NCI-H82 treated with DMSO at 0.1 percent for 48 hours (cell line): ENCODE results near the gene TCF7L2.

Experiments used
- DNase-seq: peaks from one replicate; lab custom pipeline; 2025; ENCODE audit not compliant: unreplicated experiment; lab: John Stamatoyannopoulos, UW

The TCF7L2 gene

DNA sequence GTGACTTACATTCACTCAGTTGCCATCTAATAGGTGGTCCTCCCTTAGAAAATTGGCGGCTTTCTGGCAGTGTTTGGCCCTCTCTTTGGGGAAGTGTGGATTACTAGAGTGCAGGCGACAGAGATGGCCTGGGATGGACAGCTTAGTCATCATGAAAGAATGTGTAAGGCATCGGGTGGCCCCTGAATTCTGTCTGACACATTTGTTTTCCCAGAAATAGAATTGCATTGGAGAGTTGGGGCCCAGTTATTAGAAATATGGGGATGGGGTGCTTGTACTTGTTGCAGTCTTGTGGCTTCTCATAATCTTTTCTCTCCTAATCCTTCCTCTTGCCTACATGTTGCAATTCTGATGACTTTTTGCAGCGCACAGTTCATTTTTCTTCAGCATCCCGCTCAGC, 13.8 kb downstream of the TCF7L2 start:
- no peak for DNase-seq

DNA sequence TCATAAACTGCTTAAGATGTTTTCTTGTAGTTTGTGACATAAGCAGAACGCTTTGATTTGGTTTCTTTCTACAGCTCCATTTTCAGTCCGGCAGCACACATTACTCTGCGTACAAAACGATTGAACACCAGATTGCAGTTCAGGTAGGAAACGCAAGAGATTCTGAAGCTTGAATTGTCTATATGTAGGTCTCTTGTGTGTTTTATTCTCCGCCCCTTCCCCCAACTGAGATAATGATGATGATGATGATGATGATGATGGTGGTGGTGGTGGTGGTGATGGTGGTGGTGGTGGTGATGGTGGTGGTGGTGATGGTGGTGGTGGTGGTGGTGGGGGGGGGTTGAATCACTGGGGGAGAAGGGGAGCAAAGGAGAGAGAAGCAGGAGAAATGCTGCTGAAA, 14.4 kb downstream of the TCF7L2 start:
- DNase-seq: no peak

DNA sequence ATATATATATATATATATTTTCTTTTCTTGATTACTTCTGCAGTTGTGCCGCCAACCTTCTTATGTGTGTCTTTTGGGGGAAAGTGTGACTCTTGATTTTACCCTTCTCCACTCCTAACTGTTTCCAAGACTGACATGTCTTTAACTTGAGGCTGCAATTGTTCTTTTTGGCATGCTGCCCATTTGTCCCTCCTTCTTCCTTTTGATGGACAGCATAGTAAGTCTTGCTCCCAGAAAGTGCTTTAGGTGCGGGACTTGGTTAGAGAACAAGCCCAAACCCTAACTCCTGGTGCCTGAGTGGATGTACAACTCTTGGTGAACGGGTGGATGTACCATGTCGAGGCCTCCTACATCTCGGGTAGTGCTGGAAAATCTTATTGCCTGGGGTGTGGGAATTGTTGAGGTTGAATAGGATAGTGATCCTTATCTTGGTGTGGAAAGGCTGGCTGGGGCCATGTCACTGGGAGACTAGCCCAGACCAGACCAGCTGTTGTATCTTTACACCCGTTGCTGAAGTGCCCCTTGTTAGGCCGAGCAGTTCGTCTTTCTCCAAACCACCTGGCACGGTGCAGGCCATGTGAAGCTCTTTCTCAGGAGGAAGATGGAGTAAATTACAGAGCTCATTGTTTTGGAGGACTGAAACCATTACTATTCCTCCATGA, 16.3 kb downstream of the TCF7L2 start:
- no peak for DNase-seq

DNA sequence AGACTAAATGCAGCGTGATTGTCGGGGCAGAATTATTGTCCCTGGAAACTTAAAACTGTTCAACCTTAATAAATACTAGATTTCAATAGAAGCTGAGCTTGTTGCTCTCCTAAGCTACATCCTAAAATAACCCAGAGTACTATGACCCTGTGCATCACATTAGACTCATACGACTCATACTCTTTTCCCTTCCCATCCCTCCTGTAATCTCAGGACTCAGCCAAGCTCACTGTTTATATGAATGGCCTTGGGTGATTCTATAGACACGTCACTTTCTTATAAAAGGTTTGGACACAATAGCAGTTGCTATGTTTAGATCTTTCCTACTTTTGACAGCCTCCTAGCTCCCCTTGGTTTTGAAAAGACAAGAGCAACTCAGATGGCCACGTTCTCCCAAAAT, 17.2 kb downstream of the TCF7L2 start:
- DNase-seq: no peak

DNA sequence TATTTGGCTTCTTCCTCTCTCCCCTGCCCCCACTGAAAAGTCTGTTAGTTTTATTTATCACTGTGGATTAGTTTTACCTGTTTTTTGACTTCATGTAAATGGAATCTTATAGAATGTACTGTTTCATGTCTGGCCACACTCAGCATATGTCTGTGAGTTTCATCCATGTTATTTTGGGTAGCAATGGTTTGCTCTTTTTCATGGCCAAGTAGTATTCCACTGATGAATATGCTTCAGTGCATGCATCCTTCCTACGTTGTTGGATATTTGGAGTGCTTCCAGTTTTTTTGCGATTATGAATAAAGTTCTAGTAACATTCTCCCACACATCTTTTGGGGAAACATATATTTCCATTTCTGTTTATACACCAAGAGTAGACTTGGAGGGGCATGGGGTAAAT, 19.1 kb downstream of the TCF7L2 start:
- DNase-seq: no peak

DNA sequence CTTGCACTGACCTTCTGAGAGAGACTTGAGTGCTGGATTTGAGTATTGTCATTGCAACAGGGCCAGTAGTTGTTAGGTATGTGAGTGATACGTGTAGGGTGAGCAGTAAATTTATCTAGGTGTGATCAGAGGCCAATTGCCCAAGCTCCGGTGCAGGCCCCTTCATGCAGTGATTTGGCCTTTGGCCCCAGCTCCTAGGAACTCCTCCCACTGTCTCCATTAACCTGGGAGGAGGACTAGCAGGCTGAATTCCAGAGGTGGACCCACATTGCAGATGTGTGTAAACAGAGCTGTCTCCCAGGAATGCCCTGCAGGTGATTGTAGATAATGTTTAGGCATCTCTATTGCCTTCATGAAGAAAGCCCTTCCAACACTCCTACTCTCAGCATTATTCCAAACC, 19.5 kb downstream of the TCF7L2 start:
- DNase-seq: no peak

DNA sequence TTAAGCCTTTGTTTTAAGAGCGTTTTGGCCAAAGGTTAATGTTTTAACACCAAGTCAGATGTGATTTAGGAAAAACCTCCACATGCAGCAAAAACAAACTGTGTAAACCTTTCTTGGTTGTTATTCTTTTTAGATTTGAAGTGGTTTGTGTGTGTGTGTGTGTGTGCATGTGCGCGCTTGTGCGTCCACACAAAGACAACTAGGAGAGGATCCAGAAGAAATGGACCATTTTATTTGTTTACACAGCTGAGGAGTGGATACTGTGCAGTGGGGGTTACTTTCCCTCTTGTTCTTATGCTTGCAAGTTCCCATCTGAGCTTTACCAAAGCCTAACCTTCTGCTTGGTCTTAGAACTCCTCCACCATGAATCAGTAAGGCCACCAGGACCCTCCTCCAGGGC, 20.0 kb downstream of the TCF7L2 start:
- no peak for DNase-seq

DNA sequence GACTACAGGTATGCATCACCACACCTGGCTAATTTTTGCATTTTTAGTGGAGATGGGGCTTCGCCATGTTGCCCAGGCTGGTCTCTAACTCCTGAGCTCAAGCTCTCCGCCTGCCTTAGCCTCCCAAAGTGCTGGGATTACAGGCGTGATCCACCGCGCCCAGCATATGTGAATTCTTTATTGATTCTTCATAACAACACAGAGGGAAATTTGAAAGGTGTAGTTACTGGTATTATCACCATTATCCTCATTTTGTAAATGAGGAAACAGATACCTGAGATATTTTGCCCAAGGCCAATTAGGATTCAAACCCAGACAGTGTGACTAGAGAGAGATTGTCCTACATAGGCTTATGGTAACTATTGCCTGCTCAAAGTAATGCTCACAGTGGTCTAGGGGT, 22.6 kb downstream of the TCF7L2 start:
- DNase-seq: no peak

DNA sequence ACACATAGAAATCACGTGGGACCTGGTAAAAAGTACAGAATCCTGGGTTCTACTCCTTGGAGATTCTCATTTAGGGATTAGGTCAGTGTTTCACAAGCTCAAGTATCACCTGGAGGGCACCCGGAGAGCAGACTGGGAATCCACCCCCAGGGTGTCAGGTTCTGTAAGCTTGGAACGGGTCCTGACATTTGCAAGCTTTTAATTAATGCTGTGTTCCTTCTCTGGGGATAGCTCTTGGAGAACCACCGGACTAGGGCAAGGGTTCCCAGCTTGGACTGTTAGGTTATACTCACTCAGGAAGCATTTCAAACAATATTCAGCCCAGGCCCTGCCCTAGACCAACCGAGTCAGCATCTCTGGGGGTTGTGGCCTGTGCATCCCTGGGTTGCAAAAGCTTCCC, 23.0 kb downstream of the TCF7L2 start:
- DNase-seq: no peak

DNA sequence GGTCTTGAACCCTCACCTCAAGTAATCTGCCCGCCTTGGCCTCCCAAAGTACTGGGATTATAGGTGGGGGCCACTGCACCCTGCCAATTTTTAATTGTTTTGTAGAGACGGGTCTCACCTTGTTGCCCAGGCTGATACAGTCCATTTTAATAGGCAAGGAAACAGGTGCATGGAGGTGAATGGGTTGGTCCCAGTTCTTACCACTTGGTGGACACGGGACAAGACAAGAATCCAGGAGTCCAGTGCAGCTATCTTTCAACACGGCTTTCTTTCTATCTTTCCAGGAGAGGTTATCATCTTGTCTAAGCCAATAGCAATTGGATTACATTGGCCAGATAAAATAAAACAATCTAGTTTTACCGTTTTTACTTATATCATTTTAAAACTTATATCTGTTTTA, 23.8 kb downstream of the TCF7L2 start:
- no peak for DNase-seq

DNA sequence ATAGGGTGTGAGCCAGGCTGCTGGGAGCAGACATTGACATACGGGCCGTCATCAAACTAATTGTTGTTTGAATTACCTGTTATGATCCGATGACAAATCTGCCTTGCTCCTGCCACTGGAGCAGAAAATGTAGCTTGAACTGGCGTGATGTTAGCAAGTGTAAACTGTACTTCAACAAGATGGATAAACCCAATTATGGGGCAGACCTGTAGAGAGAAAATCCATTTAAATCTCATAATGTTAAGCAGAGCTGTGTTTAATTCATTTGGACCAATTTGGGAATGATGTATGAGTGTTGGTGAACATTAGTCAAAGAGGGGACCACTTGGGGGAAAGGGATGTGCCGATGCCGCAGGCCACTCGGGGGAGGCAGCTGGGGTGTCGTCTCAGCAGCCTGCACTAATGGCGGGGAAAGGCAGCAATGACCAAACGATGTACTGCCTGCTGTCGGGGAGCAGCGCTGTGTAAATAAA, 27.4 kb downstream of the TCF7L2 start:
- DNase-seq: peak; percentile 81

DNA sequence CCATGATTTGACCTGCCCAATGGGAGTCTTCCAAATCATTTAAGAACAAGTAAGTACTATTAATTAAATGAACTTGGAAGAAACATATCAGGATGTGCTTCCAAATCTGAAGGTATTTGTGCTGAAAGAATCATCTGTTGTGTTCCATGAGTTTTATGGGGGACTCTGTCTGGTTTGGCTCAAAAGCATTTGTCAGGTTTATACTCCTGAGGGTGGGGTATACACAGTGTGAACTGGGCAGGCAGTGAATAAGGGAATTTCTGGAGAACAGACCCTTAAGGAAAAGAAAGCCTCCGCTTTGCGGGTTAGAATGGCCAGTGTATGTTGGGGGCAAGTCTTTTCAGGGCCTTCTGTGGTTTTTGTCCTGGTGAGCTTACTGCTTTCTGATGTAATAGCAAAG, 29.9 kb downstream of the TCF7L2 start:
- DNase-seq: no peak

DNA sequence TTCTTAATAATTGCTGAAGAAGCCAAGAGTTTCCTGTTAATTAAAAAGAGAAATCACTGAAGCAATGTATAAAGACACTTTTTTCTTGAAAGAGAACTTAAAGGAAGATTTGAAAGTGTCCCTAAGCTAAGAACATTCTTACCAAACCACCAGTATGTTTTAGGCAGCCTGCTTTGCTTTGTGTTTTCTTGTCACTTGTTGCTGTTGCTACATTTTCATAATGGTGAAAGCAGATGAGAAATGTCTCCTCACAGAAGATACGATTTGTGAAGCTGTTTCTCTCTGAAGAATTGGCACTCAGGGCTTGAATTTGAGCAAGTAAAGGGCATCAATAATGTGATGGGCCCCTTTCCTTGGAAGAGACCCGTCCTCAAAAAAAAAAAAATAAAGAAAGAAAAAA, 30.9 kb downstream of the TCF7L2 start:
- no peak for DNase-seq

DNA sequence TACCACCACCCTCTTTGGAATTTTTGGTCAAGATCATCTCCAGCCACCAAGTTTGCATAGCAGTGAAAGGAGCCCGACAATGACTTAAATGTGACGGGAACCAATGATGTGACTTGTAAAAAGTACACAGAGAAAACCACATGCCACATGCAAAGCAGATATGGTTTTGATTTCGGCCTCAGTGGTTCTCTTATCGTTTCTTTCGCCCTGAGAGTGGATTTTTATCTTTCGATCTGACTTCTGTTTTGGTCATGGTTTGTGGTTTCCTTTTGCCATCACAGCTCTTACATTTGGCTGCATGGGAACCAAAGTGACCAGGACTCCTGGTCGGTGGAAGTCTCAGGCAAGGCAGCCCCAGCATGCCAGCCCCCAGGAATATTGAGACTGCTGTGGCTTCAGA, 31.5 kb downstream of the TCF7L2 start:
- DNase-seq: no peak

DNA sequence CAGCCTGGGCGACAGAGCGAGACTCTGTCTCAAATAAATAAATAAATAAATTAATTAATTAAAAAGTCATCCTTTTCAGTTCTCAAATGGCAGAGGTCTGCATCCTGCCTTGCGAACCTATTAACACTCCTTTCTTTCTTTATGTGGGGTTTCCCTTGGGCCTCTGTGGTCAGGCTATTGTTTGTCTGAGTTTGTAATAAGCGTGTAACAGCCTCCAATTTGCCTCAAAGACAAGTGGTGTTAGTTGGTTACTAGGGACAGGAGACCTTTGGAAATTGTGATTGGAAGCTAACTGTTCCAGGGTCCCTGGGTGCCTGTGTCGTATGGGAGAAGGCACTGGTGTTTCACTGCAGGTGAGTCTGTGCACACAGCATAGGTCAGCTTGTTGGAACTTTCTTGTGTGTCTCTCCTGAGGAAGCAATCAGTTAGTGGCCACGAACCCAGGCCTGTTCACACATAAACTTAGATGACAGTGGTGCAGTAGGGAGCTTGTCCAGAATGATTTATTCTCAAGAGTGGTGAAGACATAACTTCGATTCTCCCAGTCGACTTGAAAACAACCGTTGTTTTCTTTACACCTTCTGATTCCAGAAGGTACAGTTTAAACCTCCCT, 33.5 kb downstream of the TCF7L2 start:
- DNase-seq: no peak

DNA sequence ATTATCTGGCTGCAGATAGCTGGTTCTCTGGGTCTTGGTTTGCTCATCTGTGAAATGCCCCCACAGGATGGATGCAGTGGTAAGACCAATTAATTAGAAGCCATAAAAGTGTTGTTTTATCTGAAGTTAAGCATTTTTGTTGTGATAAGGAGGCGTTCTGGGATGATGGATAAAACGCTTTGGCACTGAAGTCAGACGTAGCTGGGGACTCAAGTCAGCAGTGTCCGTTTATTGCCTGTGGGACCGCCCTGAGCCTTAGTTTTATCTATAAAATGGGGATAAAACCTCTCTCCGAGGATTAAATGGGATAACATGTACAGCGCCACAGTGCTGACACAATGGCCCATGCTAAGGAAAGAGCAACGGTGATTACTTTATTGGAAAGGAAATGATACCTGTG, 34.7 kb downstream of the TCF7L2 start:
- peak; percentile 78 for DNase-seq

DNA sequence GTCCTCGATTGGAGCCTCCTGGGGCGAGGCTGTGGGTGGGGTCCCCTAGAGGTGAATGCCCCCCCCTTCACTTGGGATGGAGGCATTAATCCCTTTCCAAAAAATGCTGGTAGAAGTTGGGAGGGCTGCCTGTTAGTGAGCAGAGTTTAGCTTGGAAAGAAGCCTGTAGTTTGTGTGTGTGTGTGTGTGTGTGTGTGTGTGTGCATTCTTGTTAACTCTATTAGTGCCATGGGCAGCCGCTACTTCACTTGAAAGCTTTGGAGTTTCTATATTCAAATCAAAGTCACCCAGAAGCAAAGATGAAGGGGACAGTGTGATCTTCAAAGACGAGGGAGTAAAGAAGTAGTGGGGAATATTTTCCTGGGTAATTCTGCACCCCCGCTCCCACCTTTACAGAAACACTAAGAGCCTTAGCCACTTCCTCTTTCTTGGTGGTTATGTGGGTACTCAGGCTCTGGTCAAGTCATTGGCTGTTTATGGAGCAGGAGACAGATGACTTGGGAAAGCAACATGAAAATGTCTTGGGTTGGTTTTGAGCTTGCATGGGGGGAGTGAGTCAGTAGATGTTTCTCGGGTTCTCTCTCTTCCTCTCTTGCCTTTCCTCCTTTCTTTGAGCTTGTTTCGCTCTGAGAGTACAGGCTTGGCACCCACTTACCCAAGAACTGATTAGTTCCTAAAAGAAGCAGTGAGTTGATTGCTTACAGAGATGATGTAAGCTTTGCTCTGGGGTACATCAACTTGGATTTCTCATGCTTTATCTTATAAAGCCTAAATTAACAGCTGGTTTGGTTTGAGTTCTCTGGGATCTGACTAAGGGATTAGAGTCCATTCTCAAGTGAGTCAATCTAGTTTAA, 35.9 kb downstream of the TCF7L2 start:
- peak; percentile 81 for DNase-seq

DNA sequence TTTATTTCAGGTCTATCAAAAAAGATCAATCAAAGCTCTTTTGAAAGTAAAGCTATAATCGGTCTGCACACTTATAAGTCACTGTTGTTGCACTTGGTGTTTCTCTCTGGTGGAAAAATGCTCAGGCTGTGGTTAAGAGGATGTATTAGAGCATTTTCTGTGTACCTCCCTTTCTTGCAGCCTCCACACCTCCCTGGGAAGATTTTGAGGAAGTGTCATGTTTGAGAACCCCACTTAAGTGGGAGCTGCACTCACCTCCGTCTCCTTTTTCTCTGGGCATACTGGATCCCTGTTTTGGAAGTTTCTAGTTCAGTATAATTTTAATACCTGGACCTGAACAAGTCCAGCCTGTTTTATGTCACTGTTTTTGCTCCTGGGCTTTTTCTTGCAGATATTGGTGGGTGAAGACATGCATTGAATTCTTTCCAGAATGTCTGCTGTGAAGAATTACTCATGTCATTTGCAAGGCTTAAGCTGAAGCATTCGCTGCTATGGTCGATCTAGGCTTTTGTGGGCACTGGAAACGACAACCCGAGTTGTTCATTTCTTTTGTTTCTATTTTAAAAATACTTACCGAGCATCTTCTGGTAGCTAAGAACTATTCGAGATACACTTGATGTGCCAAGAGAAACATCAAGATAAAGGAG, 36.6 kb downstream of the TCF7L2 start:
- DNase-seq: no peak

DNA sequence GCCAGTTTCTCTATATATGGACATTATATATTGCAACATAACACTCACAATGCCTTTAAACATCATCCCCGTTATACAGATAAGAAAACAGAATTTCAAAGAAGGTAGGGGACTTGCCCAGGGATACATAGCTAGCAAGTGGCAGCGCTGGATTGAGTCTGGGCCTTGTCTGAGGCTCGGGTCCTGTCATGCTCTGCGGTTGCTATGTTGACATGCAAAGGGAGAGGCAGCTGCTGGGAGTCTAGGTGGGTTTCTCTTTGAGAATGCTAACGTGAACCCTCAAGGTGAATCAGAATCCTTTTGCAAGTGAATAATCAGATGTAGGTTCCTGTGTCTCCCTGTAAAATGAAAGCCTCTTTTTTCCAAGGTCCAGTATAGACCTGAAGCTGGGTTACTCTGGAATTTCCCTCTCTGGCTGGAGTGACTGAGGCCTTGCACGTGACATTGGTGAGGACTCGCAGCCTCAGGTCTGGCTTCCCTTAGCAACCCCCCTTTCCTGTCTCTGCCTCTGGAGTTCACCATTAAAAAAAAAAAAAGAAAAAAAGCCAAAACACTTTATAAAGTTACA, 38.9 kb downstream of the TCF7L2 start:
- DNase-seq: no peak

DNA sequence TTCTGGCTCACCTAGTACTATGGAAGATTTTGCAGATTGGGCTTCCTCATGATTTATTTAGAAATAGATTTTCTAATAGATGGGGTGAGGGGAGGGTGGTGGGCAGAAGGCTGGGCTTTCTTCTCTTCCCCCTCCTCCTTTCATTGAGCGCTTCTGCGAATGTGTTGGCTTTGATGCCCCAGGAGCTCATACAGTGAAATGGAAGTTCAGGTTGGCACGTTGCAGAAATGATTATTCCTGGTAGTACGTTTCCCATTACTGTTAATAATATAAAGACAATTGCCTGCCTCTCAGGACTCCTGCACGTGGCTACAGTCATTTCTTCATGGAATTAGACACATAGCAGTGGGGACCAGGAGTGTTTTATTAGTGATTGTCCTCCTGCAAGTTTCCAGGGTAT, 39.8 kb downstream of the TCF7L2 start:
- DNase-seq: no peak

DNA sequence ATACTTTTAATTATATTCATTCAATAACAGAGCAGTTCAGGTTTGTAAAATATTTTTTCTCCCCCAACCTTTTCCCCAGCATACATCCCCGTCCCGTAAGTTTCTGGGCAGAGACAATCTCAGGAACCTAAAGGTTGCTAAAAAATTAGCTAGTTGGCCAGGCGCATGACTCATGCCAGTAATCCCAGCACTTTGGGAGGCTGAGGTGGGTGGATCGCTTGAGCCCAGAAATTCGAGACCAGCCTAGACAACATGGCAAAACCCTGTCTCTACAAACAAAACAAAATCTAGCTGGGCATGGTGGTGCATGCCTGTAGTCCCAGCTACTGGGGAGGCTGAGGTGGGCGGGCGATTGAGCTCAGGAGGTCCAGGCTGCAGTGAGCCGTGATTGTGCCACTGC, 40.2 kb downstream of the TCF7L2 start:
- no peak for DNase-seq
